PC-3 (cell line): Measurements from ENCODE around the gene DHRS11.

Experiments
- EZH2 ChIP-seq: fragments of 300-600 bp; sonication (generic); IDR thresholded peaks from one replicate; pipeline ENCODE4 v1.6.1; 2017; ENCODE audit warnings: antibody characterized with exemption, mild to moderate bottlenecking, low read length; ENCODE audit not compliant: unreplicated experiment
- EZH2phosphoT487 ChIP-seq: fragments of 300-600 bp; sonication (generic); IDR thresholded peaks from 2 replicates; pipeline ENCODE4 v1.6.1; 2018; ENCODE audit warnings: mild to moderate bottlenecking, antibody characterized with exemption, low read length, borderline replicate concordance
- TF ChIP-seq, protein P1 (sequence below): fragments of 300-600 bp; sonication (generic); conservative IDR thresholded peaks from 2 replicates; pipeline ENCODE4 v1.5.1; 2017; ENCODE audit warnings: antibody characterized with exemption, low read depth, mild to moderate bottlenecking, low read length

DNA sequence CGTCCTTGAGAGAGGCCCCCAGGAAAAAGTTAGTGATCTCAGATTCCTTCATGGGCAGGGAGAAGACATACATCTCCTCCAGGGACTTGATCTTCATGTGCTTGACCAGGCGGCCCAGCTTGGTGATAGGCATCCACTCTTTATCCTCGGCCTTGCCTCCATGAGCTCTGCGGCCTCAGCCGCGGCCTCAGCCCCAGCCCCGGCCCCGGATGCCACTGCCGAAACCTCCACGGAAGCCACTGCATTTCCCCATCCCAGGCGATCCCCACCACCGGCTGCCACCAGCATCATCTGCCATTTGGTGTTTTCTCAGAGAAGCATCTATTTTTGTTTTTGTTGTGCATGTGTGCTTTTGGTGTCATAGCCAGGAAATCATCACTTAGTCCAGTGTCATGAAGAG is 16.7 kb upstream of the DHRS11 start:
- no peak for TF ChIP-seq EZH2phosphoT487
- TF ChIP-seq, protein P1, sequence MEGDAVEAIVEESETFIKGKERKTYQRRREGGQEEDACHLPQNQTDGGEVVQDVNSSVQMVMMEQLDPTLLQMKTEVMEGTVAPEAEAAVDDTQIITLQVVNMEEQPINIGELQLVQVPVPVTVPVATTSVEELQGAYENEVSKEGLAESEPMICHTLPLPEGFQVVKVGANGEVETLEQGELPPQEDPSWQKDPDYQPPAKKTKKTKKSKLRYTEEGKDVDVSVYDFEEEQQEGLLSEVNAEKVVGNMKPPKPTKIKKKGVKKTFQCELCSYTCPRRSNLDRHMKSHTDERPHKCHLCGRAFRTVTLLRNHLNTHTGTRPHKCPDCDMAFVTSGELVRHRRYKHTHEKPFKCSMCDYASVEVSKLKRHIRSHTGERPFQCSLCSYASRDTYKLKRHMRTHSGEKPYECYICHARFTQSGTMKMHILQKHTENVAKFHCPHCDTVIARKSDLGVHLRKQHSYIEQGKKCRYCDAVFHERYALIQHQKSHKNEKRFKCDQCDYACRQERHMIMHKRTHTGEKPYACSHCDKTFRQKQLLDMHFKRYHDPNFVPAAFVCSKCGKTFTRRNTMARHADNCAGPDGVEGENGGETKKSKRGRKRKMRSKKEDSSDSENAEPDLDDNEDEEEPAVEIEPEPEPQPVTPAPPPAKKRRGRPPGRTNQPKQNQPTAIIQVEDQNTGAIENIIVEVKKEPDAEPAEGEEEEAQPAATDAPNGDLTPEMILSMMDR = no peak
- no peak for TF ChIP-seq EZH2
